ENCODE data around the gene ATRNL1.

ATRNL1 gene

DNA sequence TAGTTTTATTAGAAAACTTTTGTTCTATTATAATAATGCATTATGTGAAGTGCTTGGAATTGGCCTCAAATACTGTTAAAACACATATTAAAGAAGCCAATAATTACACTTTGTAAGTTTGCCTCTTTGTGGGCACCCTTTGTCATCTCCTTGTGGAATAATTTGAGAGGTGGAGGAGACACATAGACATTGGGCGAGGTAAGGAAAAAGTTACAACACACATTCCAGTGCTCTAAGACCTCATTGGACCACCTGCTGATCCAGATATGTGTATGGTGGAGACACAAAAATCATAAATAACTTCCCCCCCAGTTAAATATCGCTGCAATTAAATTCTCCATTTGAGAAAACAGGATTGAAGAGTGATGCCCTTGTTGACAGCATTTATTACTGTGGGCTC lies 668.0 kb downstream of the ATRNL1 start:
- Histone ChIP-seq H3K9me3 (ENCODE audit: control insufficient read depth, low read length) (no peaks in the 10 kb centered on the region), H3K27me3 (ENCODE audit: control insufficient read depth, insufficient read depth, low read length, poor library complexity, severe bottlenecking) (no peaks in the 10 kb centered on the region), H3K27ac (ENCODE audit: insufficient read depth, low read depth, low read length, poor library complexity, severe bottlenecking) (no peak overlapping the region), H3K4me1 (ENCODE audit: control insufficient read depth, insufficient read depth, low read length) (no peaks in the 10 kb centered on the region), H3K4me3 (ENCODE audit: insufficient read depth, low read depth, low read length) (no peak overlapping the region), H3K36me3 (ENCODE audit: control insufficient read depth, insufficient read depth, low read length) (no peaks in the 10 kb centered on the region)
- 87 to 92% methylated on average over 2 of the region's 2 CpGs for WGBS, 2 experiments

DNA sequence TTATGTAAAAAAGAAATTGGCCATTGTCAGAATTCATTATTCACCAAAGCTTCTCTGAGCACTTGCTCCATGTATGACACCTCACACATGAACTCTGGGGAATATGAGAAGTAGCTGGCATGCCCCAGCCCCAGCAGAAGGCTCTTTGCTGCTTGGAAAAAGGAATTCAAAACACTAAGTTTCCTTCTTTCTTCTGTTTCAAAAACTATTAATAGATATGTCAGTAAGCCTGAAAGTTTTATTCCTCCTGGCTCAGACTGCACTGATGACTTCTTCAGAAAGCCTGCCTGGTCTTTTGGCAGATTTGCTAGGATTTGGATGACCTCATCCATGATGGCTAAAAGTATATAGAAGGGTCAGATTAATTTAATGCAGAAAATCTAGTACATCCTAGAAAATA lies 668.9 kb downstream of the ATRNL1 start:
- Histone ChIP-seq H3K27me3 (ENCODE audit: control insufficient read depth, insufficient read depth, low read length, poor library complexity, severe bottlenecking) (no peaks in the 10 kb centered on the region), H3K27ac (ENCODE audit: insufficient read depth, low read depth, low read length, poor library complexity, severe bottlenecking) (no peak overlapping the region), H3K36me3 (ENCODE audit: control insufficient read depth, insufficient read depth, low read length) (no peaks in the 10 kb centered on the region), H3K4me3 (ENCODE audit: insufficient read depth, low read depth, low read length) (no peak overlapping the region), H3K9me3 (ENCODE audit: control insufficient read depth, low read length) (no peaks in the 10 kb centered on the region), H3K4me1 (ENCODE audit: control insufficient read depth, insufficient read depth, low read length) (no peaks in the 10 kb centered on the region)

DNA sequence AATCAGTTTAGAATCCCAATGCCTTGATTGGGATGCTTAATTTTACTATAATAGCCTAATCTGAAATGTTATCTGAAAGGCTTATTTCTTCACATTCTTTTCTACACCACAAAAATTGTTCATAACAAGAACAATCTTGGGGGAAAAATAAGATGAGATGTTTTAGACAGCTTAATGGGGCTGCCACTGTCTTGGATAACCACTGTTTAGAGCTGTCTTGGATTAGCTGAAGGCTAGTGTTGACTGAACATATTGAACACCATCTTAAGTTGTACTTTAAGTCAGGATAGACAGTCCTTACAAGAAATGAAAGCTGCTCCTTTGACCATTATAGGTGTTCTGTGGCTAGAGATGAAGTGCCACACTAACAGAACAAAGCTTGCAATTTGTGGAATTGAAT lies 678.6 kb downstream of the ATRNL1 start:
- no peaks in the 10 kb centered on the region for H3K9me3 ChIP-seq (ENCODE audit: control insufficient read depth, low read length)
- no peak overlapping the region for H3K27ac ChIP-seq (ENCODE audit: insufficient read depth, low read depth, low read length, poor library complexity, severe bottlenecking)
- H3K36me3 ChIP-seq (ENCODE audit: control insufficient read depth, insufficient read depth, low read length) = no peaks in the 10 kb centered on the region
- H3K4me1 ChIP-seq (ENCODE audit: control insufficient read depth, insufficient read depth, low read length) = no peaks in the 10 kb centered on the region
- no peak overlapping the region for H3K4me3 ChIP-seq (ENCODE audit: insufficient read depth, low read depth, low read length)
- no peaks in the 10 kb centered on the region for H3K27me3 ChIP-seq (ENCODE audit: control insufficient read depth, insufficient read depth, low read length, poor library complexity, severe bottlenecking)

DNA sequence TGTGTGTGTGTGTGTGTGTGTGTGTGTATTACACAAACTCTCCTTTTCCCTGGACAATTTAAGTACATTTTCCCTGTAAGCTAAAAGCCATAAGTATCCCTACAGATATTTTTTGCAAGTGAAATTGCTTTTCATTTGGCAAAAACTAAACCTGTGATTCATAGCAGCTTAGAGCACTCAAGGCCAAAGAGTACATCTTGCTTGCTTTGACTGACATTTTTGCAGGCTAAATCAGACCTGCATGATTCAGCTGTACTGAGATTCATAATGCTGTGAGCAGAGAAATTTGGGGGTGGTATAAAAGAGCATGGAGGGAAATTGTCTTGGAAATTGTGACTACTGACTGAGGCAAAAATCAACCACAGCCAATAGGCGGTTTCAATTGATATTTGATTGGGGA lies 679.4 kb downstream of the ATRNL1 start:
- Histone ChIP-seq H3K27ac (ENCODE audit: insufficient read depth, low read depth, low read length, poor library complexity, severe bottlenecking) (no peak overlapping the region), H3K36me3 (ENCODE audit: control insufficient read depth, insufficient read depth, low read length) (no peaks in the 10 kb centered on the region), H3K4me1 (ENCODE audit: control insufficient read depth, insufficient read depth, low read length) (no peaks in the 10 kb centered on the region), H3K27me3 (ENCODE audit: control insufficient read depth, insufficient read depth, low read length, poor library complexity, severe bottlenecking) (no peaks in the 10 kb centered on the region), H3K9me3 (ENCODE audit: control insufficient read depth, low read length) (no peaks in the 10 kb centered on the region), H3K4me3 (ENCODE audit: insufficient read depth, low read depth, low read length) (no peak overlapping the region)
- 100% methylated on average over 1 of the region's 1 CpG for WGBS, 2 experiments

DNA sequence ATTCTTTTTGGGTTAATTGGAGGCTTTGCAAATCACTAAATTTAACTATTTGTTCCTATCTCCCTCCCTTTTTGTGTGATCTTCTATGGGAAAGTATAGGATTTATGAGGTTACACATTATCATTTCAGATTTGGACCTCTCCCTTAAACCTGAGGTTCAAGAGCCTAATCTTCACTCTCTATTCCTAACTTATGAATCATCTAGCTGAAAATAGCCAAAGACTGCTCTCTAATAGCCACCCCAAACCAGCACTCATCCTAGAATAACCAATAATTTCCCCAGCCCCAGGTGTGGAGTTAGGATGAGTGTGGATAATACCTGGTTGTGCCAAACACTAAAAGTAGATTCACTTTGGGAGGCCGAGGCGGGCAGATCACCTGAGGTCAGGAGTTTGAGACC lies 680.7 kb downstream of the ATRNL1 start:
- Histone ChIP-seq H3K27ac (ENCODE audit: insufficient read depth, low read depth, low read length, poor library complexity, severe bottlenecking) (no peak overlapping the region), H3K36me3 (ENCODE audit: control insufficient read depth, insufficient read depth, low read length) (no peaks in the 10 kb centered on the region), H3K9me3 (ENCODE audit: control insufficient read depth, low read length) (no peaks in the 10 kb centered on the region), H3K4me3 (ENCODE audit: insufficient read depth, low read depth, low read length) (no peak overlapping the region), H3K27me3 (ENCODE audit: control insufficient read depth, insufficient read depth, low read length, poor library complexity, severe bottlenecking) (no peaks in the 10 kb centered on the region), H3K4me1 (ENCODE audit: control insufficient read depth, insufficient read depth, low read length) (no peaks in the 10 kb centered on the region)
- 95 to 97% methylated on average over 2 of the region's 2 CpGs for WGBS, 2 experiments

DNA sequence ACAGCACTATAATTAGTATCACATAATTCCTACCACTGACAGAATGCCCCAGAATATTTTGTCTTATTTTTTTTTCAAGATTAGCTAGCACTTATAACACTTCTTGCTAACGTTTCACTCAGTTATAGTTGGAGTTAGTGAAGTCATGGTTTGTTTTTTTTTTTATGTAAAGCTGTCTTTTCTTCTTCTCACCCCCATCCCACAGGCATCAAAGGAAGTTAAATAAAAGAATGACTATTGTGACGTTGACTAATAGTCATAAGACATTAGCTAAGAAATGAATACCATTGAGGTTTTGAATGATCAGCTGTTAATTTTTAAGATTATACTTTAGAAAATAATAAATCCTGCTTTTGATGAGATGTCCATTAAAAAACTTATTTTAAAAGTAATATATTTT lies 681.6 kb downstream of the ATRNL1 start:
- H3K27me3 ChIP-seq (ENCODE audit: control insufficient read depth, insufficient read depth, low read length, poor library complexity, severe bottlenecking) = no peaks in the 10 kb centered on the region
- H3K4me1 ChIP-seq (ENCODE audit: control insufficient read depth, insufficient read depth, low read length) = no peaks in the 10 kb centered on the region
- H3K27ac ChIP-seq (ENCODE audit: insufficient read depth, low read depth, low read length, poor library complexity, severe bottlenecking) = no peak overlapping the region
- no peaks in the 10 kb centered on the region for H3K9me3 ChIP-seq (ENCODE audit: control insufficient read depth, low read length)
- H3K4me3 ChIP-seq (ENCODE audit: insufficient read depth, low read depth, low read length) = no peak overlapping the region
- H3K36me3 ChIP-seq (ENCODE audit: control insufficient read depth, insufficient read depth, low read length) = no peaks in the 10 kb centered on the region
- WGBS, 2 experiments = no CpG with 5 or more reads among the region's 2 CpGs

DNA sequence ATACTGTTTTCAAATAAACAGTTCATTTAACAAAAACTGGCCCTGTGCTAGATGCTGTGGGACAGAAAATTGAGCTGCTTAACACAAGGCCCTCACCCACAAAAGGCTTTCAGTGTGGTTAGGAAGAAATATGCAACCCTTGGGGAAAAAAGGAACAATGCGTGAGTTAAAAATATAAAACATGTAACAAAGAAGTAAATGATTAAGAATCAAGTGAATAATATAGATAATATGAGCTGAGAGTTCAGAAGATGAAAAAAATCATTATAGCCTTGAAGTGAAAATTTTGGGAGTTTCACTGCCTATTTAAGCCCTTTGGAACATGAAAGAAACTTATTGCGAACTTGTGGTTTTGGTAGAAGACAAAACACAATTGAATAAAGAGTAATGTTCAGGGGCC lies 684.5 kb downstream of the ATRNL1 start:
- H3K9me3 ChIP-seq (ENCODE audit: control insufficient read depth, low read length) = no peaks in the 10 kb centered on the region
- no peak overlapping the region for H3K4me3 ChIP-seq (ENCODE audit: insufficient read depth, low read depth, low read length)
- H3K36me3 ChIP-seq (ENCODE audit: control insufficient read depth, insufficient read depth, low read length) = no peaks in the 10 kb centered on the region
- H3K27ac ChIP-seq (ENCODE audit: insufficient read depth, low read depth, low read length, poor library complexity, severe bottlenecking) = no peak overlapping the region
- 98 to 100% methylated on average over 1 to 2 of the region's 2 CpGs for WGBS, 2 experiments
- no peaks in the 10 kb centered on the region for H3K4me1 ChIP-seq (ENCODE audit: control insufficient read depth, insufficient read depth, low read length)
- H3K27me3 ChIP-seq (ENCODE audit: control insufficient read depth, insufficient read depth, low read length, poor library complexity, severe bottlenecking) = no peaks in the 10 kb centered on the region

DNA sequence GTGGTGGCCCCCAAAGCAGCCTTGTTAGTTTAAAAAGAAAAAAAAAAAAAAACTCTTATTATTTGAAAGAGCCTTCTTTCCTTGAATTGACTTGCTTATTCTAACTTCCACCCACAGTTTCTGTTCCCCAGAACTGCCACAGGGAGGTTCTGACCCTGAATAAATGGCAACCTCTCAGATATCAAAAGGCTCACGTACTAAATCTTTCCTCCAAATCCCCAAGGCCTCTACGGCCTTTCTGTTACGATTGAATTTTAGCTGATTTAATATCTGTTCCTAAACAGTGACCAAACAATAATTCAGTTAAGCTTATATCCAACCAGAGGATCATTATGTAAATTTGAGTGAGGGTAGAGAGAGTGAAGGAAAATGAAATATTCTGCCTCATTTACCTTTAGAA lies 697.1 kb downstream of the ATRNL1 start:
- H3K4me1 ChIP-seq (ENCODE audit: control insufficient read depth, insufficient read depth, low read length) = peaks cover 13% of the 10 kb centered on the region
- H3K27me3 ChIP-seq (ENCODE audit: control insufficient read depth, insufficient read depth, low read length, poor library complexity, severe bottlenecking) = no peaks in the 10 kb centered on the region
- no peaks in the 10 kb centered on the region for H3K9me3 ChIP-seq (ENCODE audit: control insufficient read depth, low read length)
- H3K27ac ChIP-seq (ENCODE audit: insufficient read depth, low read depth, low read length, poor library complexity, severe bottlenecking) = no peak overlapping the region
- WGBS, 2 experiments = 56 to 62% methylated on average over 2 to 3 of the region's 3 CpGs
- H3K4me3 ChIP-seq (ENCODE audit: insufficient read depth, low read depth, low read length) = no peak overlapping the region
- no peaks in the 10 kb centered on the region for H3K36me3 ChIP-seq (ENCODE audit: control insufficient read depth, insufficient read depth, low read length)

DNA sequence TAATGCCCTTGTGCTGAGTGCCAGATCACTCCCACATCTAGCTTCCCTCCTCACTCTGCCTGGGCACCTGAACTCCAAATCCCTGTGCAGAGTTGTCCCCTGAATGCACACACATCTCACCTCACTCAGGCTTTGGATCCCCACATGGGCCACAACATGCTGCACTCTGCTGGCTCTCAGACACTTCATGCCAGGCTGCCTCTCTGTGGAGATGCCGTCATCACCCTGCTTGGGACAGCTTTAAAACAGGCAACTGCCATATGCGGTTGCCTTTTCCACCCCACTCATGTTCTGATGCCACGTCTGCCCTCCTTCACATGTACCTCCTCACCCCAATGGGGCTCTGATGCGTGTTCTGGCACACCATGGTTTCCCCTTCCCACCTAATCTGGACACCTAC lies 702.8 kb downstream of the ATRNL1 start:
- 90 to 96% methylated on average over 4 of the region's 4 CpGs for WGBS, 2 experiments
- H3K4me3 ChIP-seq (ENCODE audit: insufficient read depth, low read depth, low read length) = no peak overlapping the region
- H3K4me1 ChIP-seq (ENCODE audit: control insufficient read depth, insufficient read depth, low read length) = no peaks in the 10 kb centered on the region
- no peak overlapping the region for H3K27ac ChIP-seq (ENCODE audit: insufficient read depth, low read depth, low read length, poor library complexity, severe bottlenecking)
- no peaks in the 10 kb centered on the region for H3K36me3 ChIP-seq (ENCODE audit: control insufficient read depth, insufficient read depth, low read length)
- no peaks in the 10 kb centered on the region for H3K27me3 ChIP-seq (ENCODE audit: control insufficient read depth, insufficient read depth, low read length, poor library complexity, severe bottlenecking)
- no peaks in the 10 kb centered on the region for H3K9me3 ChIP-seq (ENCODE audit: control insufficient read depth, low read length)

DNA sequence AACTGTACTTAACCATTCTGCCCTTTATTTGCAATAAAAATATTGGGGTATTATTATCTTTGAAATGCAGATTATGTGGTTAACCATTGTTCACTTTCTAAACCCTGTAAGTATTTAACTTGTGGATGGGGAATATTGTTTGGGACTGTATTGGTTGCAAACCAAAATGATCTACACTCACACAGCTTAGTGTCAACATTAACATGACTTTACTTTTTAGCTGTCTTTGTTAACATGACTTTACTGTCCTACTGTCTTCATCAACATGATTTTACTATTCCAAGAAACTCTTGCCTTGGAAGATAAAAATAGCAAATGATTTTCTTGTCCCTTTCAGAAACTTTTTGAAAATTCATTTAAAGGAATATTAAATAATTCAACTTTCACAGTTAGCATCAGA lies 708.3 kb downstream of the ATRNL1 start:
- Histone ChIP-seq H3K36me3 (ENCODE audit: control insufficient read depth, insufficient read depth, low read length) (no peaks in the 10 kb centered on the region), H3K4me1 (ENCODE audit: control insufficient read depth, insufficient read depth, low read length) (no peaks in the 10 kb centered on the region), H3K4me3 (ENCODE audit: insufficient read depth, low read depth, low read length) (no peak overlapping the region), H3K27me3 (ENCODE audit: control insufficient read depth, insufficient read depth, low read length, poor library complexity, severe bottlenecking) (no peaks in the 10 kb centered on the region), H3K9me3 (ENCODE audit: control insufficient read depth, low read length) (no peaks in the 10 kb centered on the region), H3K27ac (ENCODE audit: insufficient read depth, low read depth, low read length, poor library complexity, severe bottlenecking) (no peak overlapping the region)

DNA sequence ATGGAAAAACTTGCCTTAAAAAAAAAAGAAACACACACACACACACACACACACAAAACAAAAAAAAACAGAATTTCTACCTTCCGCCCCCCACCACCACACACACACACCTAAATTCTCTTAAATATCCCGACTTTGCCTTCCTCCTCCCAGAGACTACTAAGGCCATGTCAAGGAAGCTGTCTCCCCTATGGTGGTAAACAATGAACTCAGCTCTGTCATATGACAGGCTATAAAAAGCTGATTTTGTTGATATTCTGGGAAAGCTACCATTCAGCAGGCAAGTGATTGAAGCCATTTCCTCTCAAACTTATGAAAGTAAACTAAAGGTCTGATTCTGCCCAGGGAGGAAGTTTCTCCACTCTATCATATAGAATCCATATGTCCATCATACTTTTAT lies 708.8 kb downstream of the ATRNL1 start:
- Histone ChIP-seq H3K27me3 (ENCODE audit: control insufficient read depth, insufficient read depth, low read length, poor library complexity, severe bottlenecking) (no peaks in the 10 kb centered on the region), H3K9me3 (ENCODE audit: control insufficient read depth, low read length) (no peaks in the 10 kb centered on the region), H3K4me3 (ENCODE audit: insufficient read depth, low read depth, low read length) (no peak overlapping the region), H3K36me3 (ENCODE audit: control insufficient read depth, insufficient read depth, low read length) (no peaks in the 10 kb centered on the region), H3K4me1 (ENCODE audit: control insufficient read depth, insufficient read depth, low read length) (no peaks in the 10 kb centered on the region), H3K27ac (ENCODE audit: insufficient read depth, low read depth, low read length, poor library complexity, severe bottlenecking) (no peak overlapping the region)
- WGBS, 2 experiments = 73 to 76% methylated on average over 2 of the region's 2 CpGs
